Heart left ventricle (tissue), 13 donors: ENCODE data around the gene C3AR1.

ENCODE experiments used
- CTCF ChIP-seq, 12 donors: fragments of 200-600 bp; sonication (generic) in 4 of 12; IDR thresholded peaks; one replicate each; pipeline versions ENCODE4 v1.5.0 to v1.8.0; 2018 to 2022; ENCODE audit warnings: antibody characterized with exemption in 12 of 12, mild to moderate bottlenecking in 5 of 12
- POLR2A ChIP-seq, 2 donors: fragments of 450-650 bp; IDR thresholded peaks; one replicate each; pipeline ENCODE4 v1.6.1; 2017; ENCODE audit warnings: antibody characterized with exemption in 2 of 2, mild to moderate bottlenecking in 2 of 2, moderate library complexity in 2 of 2
- donor health status: ischemic (EF 13 %, LVEDD 7.1; RV severe dilation, severe dysfunction).
- donor health status: DM: no; HTN: yes; CAD: no.
- donor health status: DM: no; HTN: no; CAD: no.
- donor health status: ischemic (EF 25% LVEDD 6.9; RV normal size, moderate dysfunction).
- donor health status: ischemic (EF 25% LVEDD 5.7; RV mildly dilated, moderate dysfunction).
- donor health status: ischemic (EF 35%, LVEDD 5.7; RV mildly dilated, moderate dysfunction).
- donor health status: nonischemic (EF 11% LVEDD 7.7; RV severe dilation, severe dysfunction).
- donor health status: DM: yes; HTN: yes; CAD: no.
- donor health status: PGD.
- donor health status: ischemic (EF 29% LVEDD 5.4; RV normal size, mild dysfunction).
- donor health status: nonischemic (EF 23%, LVEDD 6.1; RV moderate dilation, normal function).

GRCh38 chr12:8075935-8076334, 9.8 kb upstream of the C3AR1 start:
- TF ChIP-seq CTCF (IDR thresholded peaks at IDR 0.05) (no peak), POLR2A (IDR thresholded peaks at IDR 0.05) (no peak)
